HepG2 (cell line): ENCODE measurements around the gene MAPK6.

Source experiments
- EZH2 ChIP-seq: conservative IDR thresholded peaks from 2 replicates; pipeline ENCODE4 v1.6.1; 2012; ENCODE audit warnings: mild to moderate bottlenecking, low read depth, low read length, moderate library complexity
- MEIS1 ChIP-seq: sonication (generic); formaldehyde crosslinking; IDR thresholded peaks from 2 replicates; pipeline ENCODE4 v1.9.0; 2021; ENCODE audit warnings: mild to moderate bottlenecking, missing genetic modification reagents, moderate library complexity, borderline replicate concordance
- POLR2AphosphoS5 ChIP-seq: IDR thresholded peaks from 2 replicates; pipeline ENCODE4 v1.6.1; 2012; ENCODE audit warnings: low read depth, low read length
- TAF1 ChIP-seq: sonication (generic); formaldehyde crosslinking; IDR thresholded peaks from 2 replicates; pipeline ENCODE4 v1.4.0; 2020; ENCODE audit warnings: missing genetic modification reagents
- ZBTB8A ChIP-seq: sonication (generic); formaldehyde crosslinking; IDR thresholded peaks from 2 replicates; pipeline ENCODE4 v1.4.0; 2020; ENCODE audit warnings: mild to moderate bottlenecking, low read depth, missing genetic modification reagents, borderline replicate concordance
- ZNF121 ChIP-seq: sonication (generic); formaldehyde crosslinking; IDR thresholded peaks from 2 replicates; pipeline ENCODE4 v1.5.0; 2020; ENCODE audit warnings: mild to moderate bottlenecking, missing genetic modification reagents
- ZNF331 ChIP-seq: sonication (generic); formaldehyde crosslinking; IDR thresholded peaks from 2 replicates; pipeline ENCODE4 v1.4.0; 2020; ENCODE audit warnings: missing genetic modification reagents
- TF ChIP-seq, protein P1 (sequence below): sonication (generic); formaldehyde crosslinking; IDR thresholded peaks from 2 replicates; pipeline ENCODE4 v1.4.0; 2020; ENCODE audit warnings: low read depth, mild to moderate bottlenecking, missing genetic modification reagents
- TF ChIP-seq, protein P2 (sequence below): sonication (generic); formaldehyde crosslinking; conservative IDR thresholded peaks from 2 replicates; pipeline ENCODE4 v1.8.0; 2022; ENCODE audit warnings: mild to moderate bottlenecking, moderate library complexity, missing genetic modification reagents
- TF ChIP-seq, protein P3 (sequence below): sonication (generic); formaldehyde crosslinking; IDR thresholded peaks from 2 replicates; pipeline ENCODE4 v1.5.0; 2020; ENCODE audit warnings: mild to moderate bottlenecking, missing genetic modification reagents, moderate library complexity
- TF ChIP-seq, protein P4 (sequence below): IDR thresholded peaks from 2 replicates; pipeline ENCODE4 v1.6.1; 2016; ENCODE audit warnings: control low read depth

DNA sequence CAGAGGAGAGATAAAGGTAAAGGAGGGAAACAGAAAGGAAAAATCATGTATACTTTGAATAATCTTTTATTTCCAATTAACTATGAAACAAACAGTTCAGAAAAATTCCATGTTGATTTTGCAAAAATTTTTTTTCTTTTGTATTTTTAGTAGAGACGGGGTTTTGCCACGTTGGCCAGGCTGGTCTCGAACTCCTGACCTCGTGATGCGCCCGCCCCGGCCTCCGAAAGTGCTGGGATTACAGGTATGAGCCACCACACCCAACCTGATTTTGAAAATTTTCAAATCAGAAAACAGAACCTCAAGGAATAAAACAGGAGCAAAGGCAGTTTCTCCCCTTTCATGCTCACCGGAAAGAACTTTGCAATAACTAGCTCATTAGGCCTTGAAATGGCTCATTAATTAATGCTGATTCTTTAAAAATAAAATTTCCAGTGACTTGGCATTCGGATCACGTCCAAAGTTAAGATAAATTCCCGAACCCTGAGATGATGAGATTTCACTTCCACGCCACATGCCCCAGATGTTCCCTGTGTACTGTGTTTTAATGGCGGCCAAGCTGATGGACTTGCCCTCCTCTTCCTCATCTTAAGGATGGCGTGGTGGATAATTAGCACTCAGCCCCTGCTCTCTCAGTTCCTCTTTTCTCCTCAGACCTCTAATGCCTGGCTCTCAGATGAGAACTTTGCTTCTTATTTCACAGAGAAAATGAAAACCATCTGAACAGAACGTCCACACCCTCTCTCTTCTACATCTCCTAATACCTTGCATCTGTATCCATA lies 82.7 kb downstream of the MAPK6 start:
- TF ChIP-seq ZNF121 (no peak), POLR2AphosphoS5 (no peak), ZBTB8A (CRISPR knock-in tag) (no peak), ZNF331 (CRISPR knock-in tag) (no peak), TAF1 (no peak), MEIS1 (CRISPR knock-in tag) (no peak), EZH2 (no peak)
- TF ChIP-seq, protein P1, sequence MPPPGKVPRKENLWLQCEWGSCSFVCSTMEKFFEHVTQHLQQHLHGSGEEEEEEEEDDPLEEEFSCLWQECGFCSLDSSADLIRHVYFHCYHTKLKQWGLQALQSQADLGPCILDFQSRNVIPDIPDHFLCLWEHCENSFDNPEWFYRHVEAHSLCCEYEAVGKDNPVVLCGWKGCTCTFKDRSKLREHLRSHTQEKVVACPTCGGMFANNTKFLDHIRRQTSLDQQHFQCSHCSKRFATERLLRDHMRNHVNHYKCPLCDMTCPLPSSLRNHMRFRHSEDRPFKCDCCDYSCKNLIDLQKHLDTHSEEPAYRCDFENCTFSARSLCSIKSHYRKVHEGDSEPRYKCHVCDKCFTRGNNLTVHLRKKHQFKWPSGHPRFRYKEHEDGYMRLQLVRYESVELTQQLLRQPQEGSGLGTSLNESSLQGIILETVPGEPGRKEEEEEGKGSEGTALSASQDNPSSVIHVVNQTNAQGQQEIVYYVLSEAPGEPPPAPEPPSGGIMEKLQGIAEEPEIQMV: no peak
- TF ChIP-seq, protein P2, sequence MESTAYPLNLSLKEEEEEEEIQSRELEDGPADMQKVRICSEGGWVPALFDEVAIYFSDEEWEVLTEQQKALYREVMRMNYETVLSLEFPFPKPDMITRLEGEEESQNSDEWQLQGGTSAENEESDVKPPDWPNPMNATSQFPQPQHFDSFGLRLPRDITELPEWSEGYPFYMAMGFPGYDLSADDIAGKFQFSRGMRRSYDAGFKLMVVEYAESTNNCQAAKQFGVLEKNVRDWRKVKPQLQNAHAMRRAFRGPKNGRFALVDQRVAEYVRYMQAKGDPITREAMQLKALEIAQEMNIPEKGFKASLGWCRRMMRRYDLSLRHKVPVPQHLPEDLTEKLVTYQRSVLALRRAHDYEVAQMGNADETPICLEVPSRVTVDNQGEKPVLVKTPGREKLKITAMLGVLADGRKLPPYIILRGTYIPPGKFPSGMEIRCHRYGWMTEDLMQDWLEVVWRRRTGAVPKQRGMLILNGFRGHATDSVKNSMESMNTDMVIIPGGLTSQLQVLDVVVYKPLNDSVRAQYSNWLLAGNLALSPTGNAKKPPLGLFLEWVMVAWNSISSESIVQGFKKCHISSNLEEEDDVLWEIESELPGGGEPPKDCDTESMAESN (CRISPR knock-in tag): no peak
- TF ChIP-seq, protein P3, sequence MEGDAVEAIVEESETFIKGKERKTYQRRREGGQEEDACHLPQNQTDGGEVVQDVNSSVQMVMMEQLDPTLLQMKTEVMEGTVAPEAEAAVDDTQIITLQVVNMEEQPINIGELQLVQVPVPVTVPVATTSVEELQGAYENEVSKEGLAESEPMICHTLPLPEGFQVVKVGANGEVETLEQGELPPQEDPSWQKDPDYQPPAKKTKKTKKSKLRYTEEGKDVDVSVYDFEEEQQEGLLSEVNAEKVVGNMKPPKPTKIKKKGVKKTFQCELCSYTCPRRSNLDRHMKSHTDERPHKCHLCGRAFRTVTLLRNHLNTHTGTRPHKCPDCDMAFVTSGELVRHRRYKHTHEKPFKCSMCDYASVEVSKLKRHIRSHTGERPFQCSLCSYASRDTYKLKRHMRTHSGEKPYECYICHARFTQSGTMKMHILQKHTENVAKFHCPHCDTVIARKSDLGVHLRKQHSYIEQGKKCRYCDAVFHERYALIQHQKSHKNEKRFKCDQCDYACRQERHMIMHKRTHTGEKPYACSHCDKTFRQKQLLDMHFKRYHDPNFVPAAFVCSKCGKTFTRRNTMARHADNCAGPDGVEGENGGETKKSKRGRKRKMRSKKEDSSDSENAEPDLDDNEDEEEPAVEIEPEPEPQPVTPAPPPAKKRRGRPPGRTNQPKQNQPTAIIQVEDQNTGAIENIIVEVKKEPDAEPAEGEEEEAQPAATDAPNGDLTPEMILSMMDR (CRISPR knock-in tag): no peak
- TF ChIP-seq, protein P4, sequence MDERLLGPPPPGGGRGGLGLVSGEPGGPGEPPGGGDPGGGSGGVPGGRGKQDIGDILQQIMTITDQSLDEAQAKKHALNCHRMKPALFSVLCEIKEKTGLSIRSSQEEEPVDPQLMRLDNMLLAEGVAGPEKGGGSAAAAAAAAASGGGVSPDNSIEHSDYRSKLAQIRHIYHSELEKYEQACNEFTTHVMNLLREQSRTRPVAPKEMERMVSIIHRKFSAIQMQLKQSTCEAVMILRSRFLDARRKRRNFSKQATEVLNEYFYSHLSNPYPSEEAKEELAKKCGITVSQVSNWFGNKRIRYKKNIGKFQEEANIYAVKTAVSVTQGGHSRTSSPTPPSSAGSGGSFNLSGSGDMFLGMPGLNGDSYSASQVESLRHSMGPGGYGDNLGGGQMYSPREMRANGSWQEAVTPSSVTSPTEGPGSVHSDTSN (CRISPR knock-in tag): no peak
